Fibroblast of the aortic adventitia (primary cell): ENCODE data around the gene IPPK. TPM values are rescaled to one million over a fixed set of nuclear protein-coding genes. Genes with fewer than 3 reads are reported as not detected.
"Not testable (repeated sequence)": the region's sequence is repeated elsewhere in the genome, so short reads cannot be mapped to it uniquely, and the experiment has no call there.

Experiments used
- DNase-seq: peaks from one replicate; pipeline ENCODE4 v3.0.0-alpha.2; 2010; ENCODE audit warnings: low read depth
- H3K4me3 ChIP-seq: 2 replicates; pipeline ENCODE4 v1.5.1; 2011; ENCODE audit warnings: low read depth, mild to moderate bottlenecking, control low read depth, low read length, moderate library complexity
- CTCF ChIP-seq: IDR thresholded peaks from 2 replicates; pipeline ENCODE4 v1.5.1; 2011; ENCODE audit warnings: mild to moderate bottlenecking, low read length, control low read depth, inconsistent platforms; ENCODE audit not compliant: insufficient read depth
- total RNA-seq: library from RNA; depleted of rRNA; stranded (reverse); fragments of >200 nt; gene quantifications from 2 replicates; pipeline ENCODE4 v1.2.3, GENCODE V29; 2012; ENCODE audit warnings: low replicate concordance

Gene IPPK
- total RNA-seq, 1 donor: 9.6 TPM

GRCh38 chr9:92600462-92601261, 69.3 kb downstream of the IPPK start:
- DNase-seq: peak; percentile 59
- no peak for TF ChIP-seq CTCF
- H3K4me3 ChIP-seq: no peak overlapping the region

- DNase-seq: no peak
- no peak for TF ChIP-seq CTCF
- no peak overlapping the region for H3K4me3 ChIP-seq
Measured at GRCh38 chr9:92599938-92600461, 69.9 kb downstream of the IPPK start.

GRCh38 chr9:92598382-92598781, 71.5 kb downstream of the IPPK start:
- TF ChIP-seq CTCF: no peak

GRCh38 chr9:92595930-92596329, 74.0 kb downstream of the IPPK start:
- H3K4me3 ChIP-seq: no peak overlapping the region
- no peak for TF ChIP-seq CTCF
- DNase-seq: no peak

More at GRCh38 chr9:92598382-92598781, 71.5 kb downstream of the IPPK start:
- DNase-seq: no peak
- no peak overlapping the region for H3K4me3 ChIP-seq

GRCh38 chr9:92595075-92595474, 74.9 kb downstream of the IPPK start:
- not testable (repeated sequence) for H3K4me3 ChIP-seq, DNase-seq

- TF ChIP-seq CTCF: no peak
- no peak overlapping the region for H3K4me3 ChIP-seq
- DNase-seq: peak; percentile 67
Measured at GRCh38 chr9:92592946-92593861, 76.7 kb downstream of the IPPK start.

GRCh38 chr9:92592537-92592936, 77.4 kb downstream of the IPPK start:
- DNase-seq: no peak
- TF ChIP-seq CTCF: no peak
- H3K4me3 ChIP-seq: no peak overlapping the region
